Duodenal mucosa (tissue), 2 donors: ENCODE results near the gene SELENOS.
A peak's percentile ranks its signal among the peaks of the same experiment; 100 is the strongest.

Experiments
- H3K27ac ChIP-seq: one replicate; pipeline ENCODE4 v1.7.0; 2013; ENCODE audit warnings: low read depth, low read length
- H3K27me3 ChIP-seq, 2 donors: one replicate each; pipeline ENCODE4 v1.7.0; 2013; ENCODE audit warnings: low read length in 2 of 2, control low read depth in 1 of 2; ENCODE audit not compliant: insufficient read depth in 2 of 2, control insufficient read depth in 1 of 2
- H3K36me3 ChIP-seq, 2 donors: one replicate each; pipeline ENCODE4 v1.7.0; 2013; ENCODE audit warnings: low read length in 2 of 2, control low read depth in 1 of 2; ENCODE audit not compliant: insufficient read depth in 2 of 2, control insufficient read depth in 1 of 2
- H3K4me1 ChIP-seq, 2 donors: one replicate each; pipeline ENCODE4 v1.7.0; 2013; ENCODE audit warnings: low read length in 2 of 2, control low read depth in 1 of 2; ENCODE audit not compliant: insufficient read depth in 2 of 2, control insufficient read depth in 1 of 2
- H3K4me3 ChIP-seq, 2 donors: one replicate each; pipeline ENCODE4 v1.7.0; 2013; ENCODE audit warnings: low read length in 2 of 2, low read depth in 1 of 2
- H3K9ac ChIP-seq, 2 donors: one replicate each; pipeline ENCODE4 v1.7.0; 2013; ENCODE audit warnings: low read length in 2 of 2, low read depth in 1 of 2
- H3K9me3 ChIP-seq, 2 donors: one replicate each; pipeline ENCODE4 v1.7.0; 2013; ENCODE audit warnings: low read length in 2 of 2, control low read depth in 1 of 2; ENCODE audit not compliant: control insufficient read depth in 1 of 2

SELENOS gene

GRCh38 chr15:101250873-101251829, 26.1 kb downstream of the SELENOS start:
- H3K27me3 ChIP-seq = no peaks in the 10 kb centered on the region
- H3K9me3 ChIP-seq = no peaks in the 10 kb centered on the region
- H3K4me1 ChIP-seq = peaks cover 27 to 30% of the 10 kb centered on the region in 2 donors
- H3K27ac ChIP-seq = peak overlapping the region; percentile 82
- H3K9ac ChIP-seq = peak overlapping the region; percentile 69 to 70
- H3K4me3 ChIP-seq = peak overlapping the region; percentile 86 to 88
- no peaks in the 10 kb centered on the region for H3K36me3 ChIP-seq

- Histone ChIP-seq H3K27ac (no peak overlapping the region), H3K4me1 (peaks cover 32 to 33% of the 10 kb centered on the region in 2 donors), H3K36me3 (no peaks in the 10 kb centered on the region), H3K27me3 (no peaks in the 10 kb centered on the region), H3K4me3 (peak overlapping the region; percentile 74 to 88), H3K9ac (peak overlapping the region; percentile 69 to 70), H3K9me3 (no peaks in the 10 kb centered on the region)
Observed at GRCh38 chr15:101250341-101250831, 26.9 kb downstream of the SELENOS start.

GRCh38 chr15:101248274-101248673, 29.0 kb downstream of the SELENOS start:
- Histone ChIP-seq H3K36me3 (no peaks in the 10 kb centered on the region), H3K27ac (no peak overlapping the region), H3K27me3 (no peaks in the 10 kb centered on the region), H3K4me3 (no peak overlapping the region), H3K4me1 (peaks cover 46 to 50% of the 10 kb centered on the region in 2 donors), H3K9me3 (no peaks in the 10 kb centered on the region), H3K9ac (no peak overlapping the region)

- Histone ChIP-seq H3K27me3 (no peaks in the 10 kb centered on the region), H3K4me3 (peak overlapping the region in 1 of 2 donors; percentile 15), H3K4me1 (peaks cover 52 to 55% of the 10 kb centered on the region in 2 donors)
Observed at GRCh38 chr15:101246824-101247745, 30.2 kb downstream of the SELENOS start.

GRCh38 chr15:101246391-101246790, 30.9 kb downstream of the SELENOS start:
- Histone ChIP-seq H3K4me3 (no peak overlapping the region), H3K4me1 (peaks cover 56% of the 10 kb centered on the region in 2 donors), H3K27ac (no peak overlapping the region), H3K27me3 (no peaks in the 10 kb centered on the region), H3K36me3 (no peaks in the 10 kb centered on the region), H3K9me3 (no peaks in the 10 kb centered on the region), H3K9ac (no peak overlapping the region)

More at GRCh38 chr15:101246824-101247745, 30.2 kb downstream of the SELENOS start:
- H3K9me3 ChIP-seq = no peaks in the 10 kb centered on the region
- no peak overlapping the region for H3K9ac ChIP-seq
- no peaks in the 10 kb centered on the region for H3K36me3 ChIP-seq
- H3K27ac ChIP-seq = no peak overlapping the region

- Histone ChIP-seq H3K4me3 (no peak overlapping the region), H3K9me3 (no peaks in the 10 kb centered on the region), H3K27ac (no peak overlapping the region), H3K4me1 (peaks cover 49 to 56% of the 10 kb centered on the region in 2 donors), H3K36me3 (no peaks in the 10 kb centered on the region), H3K9ac (no peak overlapping the region), H3K27me3 (no peaks in the 10 kb centered on the region)
Observed at GRCh38 chr15:101244889-101245668, 32.2 kb downstream of the SELENOS start.

GRCh38 chr15:101244036-101244781, 33.1 kb downstream of the SELENOS start:
- no peaks in the 10 kb centered on the region for H3K27me3 ChIP-seq
- no peak overlapping the region for H3K4me3 ChIP-seq
- H3K4me1 ChIP-seq = peaks cover 51 to 60% of the 10 kb centered on the region in 2 donors
- no peak overlapping the region for H3K9ac ChIP-seq
- H3K36me3 ChIP-seq = no peaks in the 10 kb centered on the region
- H3K9me3 ChIP-seq = no peaks in the 10 kb centered on the region
- H3K27ac ChIP-seq = no peak overlapping the region

- no peak overlapping the region for H3K9ac ChIP-seq
- no peaks in the 10 kb centered on the region for H3K27me3 ChIP-seq
- H3K36me3 ChIP-seq = no peaks in the 10 kb centered on the region
- peaks cover 51 to 67% of the 10 kb centered on the region in 2 donors for H3K4me1 ChIP-seq
- no peak overlapping the region for H3K27ac ChIP-seq
- no peak overlapping the region for H3K4me3 ChIP-seq
- H3K9me3 ChIP-seq = no peaks in the 10 kb centered on the region
Observed at GRCh38 chr15:101243420-101243819, 33.9 kb downstream of the SELENOS start.

- Histone ChIP-seq H3K9me3 (no peaks in the 10 kb centered on the region), H3K4me3 (no peak overlapping the region), H3K9ac (peak overlapping the region in 1 of 2 donors; percentile 15), H3K27ac (no peak overlapping the region), H3K36me3 (no peaks in the 10 kb centered on the region), H3K4me1 (peaks cover 51 to 63% of the 10 kb centered on the region in 2 donors), H3K27me3 (no peaks in the 10 kb centered on the region)
Observed at GRCh38 chr15:101242999-101243336, 34.3 kb downstream of the SELENOS start.
